ENCODE results near the gene TRIM43B.
"Not testable (repeated sequence)": the region's sequence is repeated elsewhere in the genome, so short reads cannot be mapped to it uniquely, and the experiment has no call there.

DNA sequence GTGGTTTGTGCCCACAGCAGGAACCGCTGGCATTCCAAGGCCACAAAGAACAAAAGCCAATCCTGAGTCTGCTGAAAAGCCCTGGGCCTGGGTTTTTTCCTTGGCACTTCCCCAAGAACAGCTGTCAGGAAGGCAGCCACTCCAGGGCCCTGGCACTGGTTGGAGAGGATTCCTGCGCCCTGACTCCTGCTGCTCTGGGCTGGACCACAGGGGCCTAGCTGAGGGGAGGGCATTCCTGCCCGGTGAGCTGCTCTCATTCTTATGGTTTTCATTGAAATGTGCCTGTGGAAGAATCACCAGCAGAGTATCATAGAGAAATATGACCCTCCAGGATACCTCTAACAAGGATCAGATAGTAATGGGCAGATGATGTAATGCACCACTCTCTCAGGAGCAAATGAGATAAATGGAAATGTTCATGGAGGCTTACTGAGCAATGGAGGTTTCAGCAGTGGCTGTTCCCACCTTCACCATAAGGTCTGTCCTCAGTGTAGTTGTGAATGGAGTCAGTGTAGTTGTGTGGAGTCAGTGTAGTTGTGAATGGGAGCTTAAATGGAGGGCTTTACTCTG is 50.0 kb downstream of the TRIM43B start:
- TF ChIP-seq, protein P1, sequence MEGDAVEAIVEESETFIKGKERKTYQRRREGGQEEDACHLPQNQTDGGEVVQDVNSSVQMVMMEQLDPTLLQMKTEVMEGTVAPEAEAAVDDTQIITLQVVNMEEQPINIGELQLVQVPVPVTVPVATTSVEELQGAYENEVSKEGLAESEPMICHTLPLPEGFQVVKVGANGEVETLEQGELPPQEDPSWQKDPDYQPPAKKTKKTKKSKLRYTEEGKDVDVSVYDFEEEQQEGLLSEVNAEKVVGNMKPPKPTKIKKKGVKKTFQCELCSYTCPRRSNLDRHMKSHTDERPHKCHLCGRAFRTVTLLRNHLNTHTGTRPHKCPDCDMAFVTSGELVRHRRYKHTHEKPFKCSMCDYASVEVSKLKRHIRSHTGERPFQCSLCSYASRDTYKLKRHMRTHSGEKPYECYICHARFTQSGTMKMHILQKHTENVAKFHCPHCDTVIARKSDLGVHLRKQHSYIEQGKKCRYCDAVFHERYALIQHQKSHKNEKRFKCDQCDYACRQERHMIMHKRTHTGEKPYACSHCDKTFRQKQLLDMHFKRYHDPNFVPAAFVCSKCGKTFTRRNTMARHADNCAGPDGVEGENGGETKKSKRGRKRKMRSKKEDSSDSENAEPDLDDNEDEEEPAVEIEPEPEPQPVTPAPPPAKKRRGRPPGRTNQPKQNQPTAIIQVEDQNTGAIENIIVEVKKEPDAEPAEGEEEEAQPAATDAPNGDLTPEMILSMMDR (IDR thresholded peaks at IDR 0.05) = not testable (repeated sequence)
- not testable (repeated sequence) for TF ChIP-seq GRHL2 (CRISPR knock-in tag; IDR thresholded peaks at IDR 0.05; ENCODE audit: insufficient replicate concordance, severe bottlenecking); CREM (CRISPR knock-in tag; IDR thresholded peaks at IDR 0.05); ZNF138 (CRISPR knock-in tag; conservative IDR thresholded peaks at IDR 0.05); FOXJ3 (CRISPR knock-in tag; IDR thresholded peaks at IDR 0.05; ENCODE audit: borderline replicate concordance); CREB1 (CRISPR knock-in tag; IDR thresholded peaks at IDR 0.05); RORB (CRISPR knock-in tag; IDR thresholded peaks at IDR 0.05)
- TF ChIP-seq, protein P2, sequence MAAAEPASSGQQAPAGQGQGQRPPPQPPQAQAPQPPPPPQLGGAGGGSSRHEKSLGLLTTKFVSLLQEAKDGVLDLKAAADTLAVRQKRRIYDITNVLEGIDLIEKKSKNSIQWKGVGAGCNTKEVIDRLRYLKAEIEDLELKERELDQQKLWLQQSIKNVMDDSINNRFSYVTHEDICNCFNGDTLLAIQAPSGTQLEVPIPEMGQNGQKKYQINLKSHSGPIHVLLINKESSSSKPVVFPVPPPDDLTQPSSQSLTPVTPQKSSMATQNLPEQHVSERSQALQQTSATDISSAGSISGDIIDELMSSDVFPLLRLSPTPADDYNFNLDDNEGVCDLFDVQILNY (CRISPR knock-in tag; IDR thresholded peaks at IDR 0.05) = not testable (repeated sequence)
- TF ChIP-seq, protein P3, sequence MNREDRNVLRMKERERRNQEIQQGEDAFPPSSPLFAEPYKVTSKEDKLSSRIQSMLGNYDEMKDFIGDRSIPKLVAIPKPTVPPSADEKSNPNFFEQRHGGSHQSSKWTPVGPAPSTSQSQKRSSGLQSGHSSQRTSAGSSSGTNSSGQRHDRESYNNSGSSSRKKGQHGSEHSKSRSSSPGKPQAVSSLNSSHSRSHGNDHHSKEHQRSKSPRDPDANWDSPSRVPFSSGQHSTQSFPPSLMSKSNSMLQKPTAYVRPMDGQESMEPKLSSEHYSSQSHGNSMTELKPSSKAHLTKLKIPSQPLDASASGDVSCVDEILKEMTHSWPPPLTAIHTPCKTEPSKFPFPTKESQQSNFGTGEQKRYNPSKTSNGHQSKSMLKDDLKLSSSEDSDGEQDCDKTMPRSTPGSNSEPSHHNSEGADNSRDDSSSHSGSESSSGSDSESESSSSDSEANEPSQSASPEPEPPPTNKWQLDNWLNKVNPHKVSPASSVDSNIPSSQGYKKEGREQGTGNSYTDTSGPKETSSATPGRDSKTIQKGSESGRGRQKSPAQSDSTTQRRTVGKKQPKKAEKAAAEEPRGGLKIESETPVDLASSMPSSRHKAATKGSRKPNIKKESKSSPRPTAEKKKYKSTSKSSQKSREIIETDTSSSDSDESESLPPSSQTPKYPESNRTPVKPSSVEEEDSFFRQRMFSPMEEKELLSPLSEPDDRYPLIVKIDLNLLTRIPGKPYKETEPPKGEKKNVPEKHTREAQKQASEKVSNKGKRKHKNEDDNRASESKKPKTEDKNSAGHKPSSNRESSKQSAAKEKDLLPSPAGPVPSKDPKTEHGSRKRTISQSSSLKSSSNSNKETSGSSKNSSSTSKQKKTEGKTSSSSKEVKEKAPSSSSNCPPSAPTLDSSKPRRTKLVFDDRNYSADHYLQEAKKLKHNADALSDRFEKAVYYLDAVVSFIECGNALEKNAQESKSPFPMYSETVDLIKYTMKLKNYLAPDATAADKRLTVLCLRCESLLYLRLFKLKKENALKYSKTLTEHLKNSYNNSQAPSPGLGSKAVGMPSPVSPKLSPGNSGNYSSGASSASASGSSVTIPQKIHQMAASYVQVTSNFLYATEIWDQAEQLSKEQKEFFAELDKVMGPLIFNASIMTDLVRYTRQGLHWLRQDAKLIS (CRISPR knock-in tag; IDR thresholded peaks at IDR 0.05; ENCODE audit: borderline replicate concordance) = not testable (repeated sequence)
- TF ChIP-seq, protein P4, sequence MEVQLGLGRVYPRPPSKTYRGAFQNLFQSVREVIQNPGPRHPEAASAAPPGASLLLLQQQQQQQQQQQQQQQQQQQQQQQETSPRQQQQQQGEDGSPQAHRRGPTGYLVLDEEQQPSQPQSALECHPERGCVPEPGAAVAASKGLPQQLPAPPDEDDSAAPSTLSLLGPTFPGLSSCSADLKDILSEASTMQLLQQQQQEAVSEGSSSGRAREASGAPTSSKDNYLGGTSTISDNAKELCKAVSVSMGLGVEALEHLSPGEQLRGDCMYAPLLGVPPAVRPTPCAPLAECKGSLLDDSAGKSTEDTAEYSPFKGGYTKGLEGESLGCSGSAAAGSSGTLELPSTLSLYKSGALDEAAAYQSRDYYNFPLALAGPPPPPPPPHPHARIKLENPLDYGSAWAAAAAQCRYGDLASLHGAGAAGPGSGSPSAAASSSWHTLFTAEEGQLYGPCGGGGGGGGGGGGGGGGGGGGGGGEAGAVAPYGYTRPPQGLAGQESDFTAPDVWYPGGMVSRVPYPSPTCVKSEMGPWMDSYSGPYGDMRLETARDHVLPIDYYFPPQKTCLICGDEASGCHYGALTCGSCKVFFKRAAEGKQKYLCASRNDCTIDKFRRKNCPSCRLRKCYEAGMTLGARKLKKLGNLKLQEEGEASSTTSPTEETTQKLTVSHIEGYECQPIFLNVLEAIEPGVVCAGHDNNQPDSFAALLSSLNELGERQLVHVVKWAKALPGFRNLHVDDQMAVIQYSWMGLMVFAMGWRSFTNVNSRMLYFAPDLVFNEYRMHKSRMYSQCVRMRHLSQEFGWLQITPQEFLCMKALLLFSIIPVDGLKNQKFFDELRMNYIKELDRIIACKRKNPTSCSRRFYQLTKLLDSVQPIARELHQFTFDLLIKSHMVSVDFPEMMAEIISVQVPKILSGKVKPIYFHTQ (CRISPR knock-in tag; IDR thresholded peaks at IDR 0.05) = not testable (repeated sequence)
- TF ChIP-seq, protein P5, sequence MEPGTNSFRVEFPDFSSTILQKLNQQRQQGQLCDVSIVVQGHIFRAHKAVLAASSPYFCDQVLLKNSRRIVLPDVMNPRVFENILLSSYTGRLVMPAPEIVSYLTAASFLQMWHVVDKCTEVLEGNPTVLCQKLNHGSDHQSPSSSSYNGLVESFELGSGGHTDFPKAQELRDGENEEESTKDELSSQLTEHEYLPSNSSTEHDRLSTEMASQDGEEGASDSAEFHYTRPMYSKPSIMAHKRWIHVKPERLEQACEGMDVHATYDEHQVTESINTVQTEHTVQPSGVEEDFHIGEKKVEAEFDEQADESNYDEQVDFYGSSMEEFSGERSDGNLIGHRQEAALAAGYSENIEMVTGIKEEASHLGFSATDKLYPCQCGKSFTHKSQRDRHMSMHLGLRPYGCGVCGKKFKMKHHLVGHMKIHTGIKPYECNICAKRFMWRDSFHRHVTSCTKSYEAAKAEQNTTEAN (CRISPR knock-in tag; IDR thresholded peaks at IDR 0.05) = not testable (repeated sequence)
- TF ChIP-seq, protein P6, sequence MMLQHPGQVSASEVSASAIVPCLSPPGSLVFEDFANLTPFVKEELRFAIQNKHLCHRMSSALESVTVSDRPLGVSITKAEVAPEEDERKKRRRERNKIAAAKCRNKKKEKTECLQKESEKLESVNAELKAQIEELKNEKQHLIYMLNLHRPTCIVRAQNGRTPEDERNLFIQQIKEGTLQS (CRISPR knock-in tag; conservative IDR thresholded peaks at IDR 0.05) = not testable (repeated sequence)
- TF ChIP-seq, protein P7, sequence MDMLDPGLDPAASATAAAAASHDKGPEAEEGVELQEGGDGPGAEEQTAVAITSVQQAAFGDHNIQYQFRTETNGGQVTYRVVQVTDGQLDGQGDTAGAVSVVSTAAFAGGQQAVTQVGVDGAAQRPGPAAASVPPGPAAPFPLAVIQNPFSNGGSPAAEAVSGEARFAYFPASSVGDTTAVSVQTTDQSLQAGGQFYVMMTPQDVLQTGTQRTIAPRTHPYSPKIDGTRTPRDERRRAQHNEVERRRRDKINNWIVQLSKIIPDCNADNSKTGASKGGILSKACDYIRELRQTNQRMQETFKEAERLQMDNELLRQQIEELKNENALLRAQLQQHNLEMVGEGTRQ (CRISPR knock-in tag; IDR thresholded peaks at IDR 0.05) = not testable (repeated sequence)
- TF ChIP-seq, protein P8, sequence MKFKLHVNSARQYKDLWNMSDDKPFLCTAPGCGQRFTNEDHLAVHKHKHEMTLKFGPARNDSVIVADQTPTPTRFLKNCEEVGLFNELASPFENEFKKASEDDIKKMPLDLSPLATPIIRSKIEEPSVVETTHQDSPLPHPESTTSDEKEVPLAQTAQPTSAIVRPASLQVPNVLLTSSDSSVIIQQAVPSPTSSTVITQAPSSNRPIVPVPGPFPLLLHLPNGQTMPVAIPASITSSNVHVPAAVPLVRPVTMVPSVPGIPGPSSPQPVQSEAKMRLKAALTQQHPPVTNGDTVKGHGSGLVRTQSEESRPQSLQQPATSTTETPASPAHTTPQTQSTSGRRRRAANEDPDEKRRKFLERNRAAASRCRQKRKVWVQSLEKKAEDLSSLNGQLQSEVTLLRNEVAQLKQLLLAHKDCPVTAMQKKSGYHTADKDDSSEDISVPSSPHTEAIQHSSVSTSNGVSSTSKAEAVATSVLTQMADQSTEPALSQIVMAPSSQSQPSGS (CRISPR knock-in tag; IDR thresholded peaks at IDR 0.05; ENCODE audit: borderline replicate concordance, low read depth) = not testable (repeated sequence)
